HepG2 (cell line): Measurements from ENCODE around the gene DDRGK1. TPM values are rescaled to one million over a fixed set of nuclear protein-coding genes. Genes with fewer than 3 reads are reported as not detected.

ENCODE experiments used
- EZH2 ChIP-seq: conservative IDR thresholded peaks from 2 replicates; pipeline ENCODE4 v1.6.1; 2012; ENCODE audit warnings: mild to moderate bottlenecking, low read depth, low read length, moderate library complexity
- HHEX ChIP-seq: IDR thresholded peaks from 2 replicates; pipeline ENCODE4 v1.6.1; 2016; ENCODE audit warnings: control low read depth
- KAT2B ChIP-seq: fragments of 150-350 bp; IDR thresholded peaks from 2 replicates; pipeline ENCODE4 v1.6.1; 2014; ENCODE audit warnings: low read depth, low read length, borderline replicate concordance
- KLF11 ChIP-seq: IDR thresholded peaks from 2 replicates; pipeline ENCODE4 v1.6.1; 2016; ENCODE audit warnings: missing compliant biosample characterization
- REL ChIP-seq: sonication (generic); formaldehyde crosslinking; conservative IDR thresholded peaks from 2 replicates; pipeline ENCODE4 v1.8.0; 2022; ENCODE audit warnings: mild to moderate bottlenecking, missing genetic modification reagents, moderate library complexity
- ZNF605 ChIP-seq: sonication (generic); formaldehyde crosslinking; IDR thresholded peaks from 2 replicates; pipeline ENCODE4 v1.8.0; 2022; ENCODE audit warnings: mild to moderate bottlenecking, missing genetic modification reagents
- ZNF773 ChIP-seq: sonication (generic); formaldehyde crosslinking; IDR thresholded peaks from 2 replicates; pipeline ENCODE4 v1.4.0; 2020; ENCODE audit warnings: missing genetic modification reagents, borderline replicate concordance
- ZSCAN12 ChIP-seq: sonication (generic); formaldehyde crosslinking; IDR thresholded peaks from 2 replicates; pipeline ENCODE4 v1.9.0; 2021; ENCODE audit warnings: mild to moderate bottlenecking, missing genetic modification reagents
- polyA plus RNA-seq, 8 experiments: library from polyadenylated mRNA; depleted of rRNA in 3 of 8; stranded (reverse) in 7 of 8; unstranded in 1 of 8; fragments of >200 nt; fragmentation: Illumina TruSeq in 4 of 8; extraction: Trizol in 4 of 8; gene quantifications; 2 replicates each; pipeline versions ENCODE4 v1.2.1 to v1.2.3, GENCODE V29; 2011 to 2016; ENCODE audit warnings: low read depth in 4 of 8, missing spikeins in 1 of 8, mixed read lengths in 1 of 8; ENCODE audit not compliant: insufficient read depth in 1 of 8
- total RNA-seq, 5 experiments: library from RNA; depleted of rRNA; stranded (reverse); fragments of >200 nt; fragmentation: Illumina TruSeq; extraction: Trizol; gene quantifications; 2 replicates each; pipeline ENCODE4 v1.2.3, GENCODE V29; 2016; ENCODE audit warnings: low read depth in 1 of 5
- TF ChIP-seq, protein P1 (sequence below): sonication (generic); formaldehyde crosslinking; IDR thresholded peaks from 2 replicates; pipeline ENCODE4 v1.5.1; 2020; ENCODE audit warnings: mild to moderate bottlenecking, moderate library complexity, missing genetic modification reagents
- TF ChIP-seq, protein P2 (sequence below): IDR thresholded peaks from 2 replicates; pipeline ENCODE4 v1.6.1; 2016
- TF ChIP-seq, protein P3 (sequence below): sonication (generic); formaldehyde crosslinking; IDR thresholded peaks from 2 replicates; pipeline ENCODE4 v1.5.0; 2020; ENCODE audit warnings: missing genetic modification reagents, mild to moderate bottlenecking, borderline replicate concordance
- TF ChIP-seq, protein P4 (sequence below): sonication (generic); formaldehyde crosslinking; IDR thresholded peaks from 2 replicates; pipeline ENCODE4 v1.4.0; 2020; ENCODE audit warnings: missing genetic modification reagents, borderline replicate concordance
- TF ChIP-seq, protein P5 (sequence below): sonication (generic); formaldehyde crosslinking; IDR thresholded peaks from 2 replicates; pipeline ENCODE4 v1.8.0; 2022; ENCODE audit warnings: missing genetic modification reagents, mild to moderate bottlenecking, inconsistent platforms, borderline replicate concordance
- TF ChIP-seq, protein P6 (sequence below): sonication (generic); formaldehyde crosslinking; IDR thresholded peaks from 2 replicates; pipeline ENCODE4 v1.4.0; 2020; ENCODE audit warnings: mild to moderate bottlenecking, missing genetic modification reagents
- TF ChIP-seq, protein P7 (sequence below): sonication (generic); formaldehyde crosslinking; conservative IDR thresholded peaks from 2 replicates; pipeline ENCODE4 v1.8.0; 2022; ENCODE audit warnings: mild to moderate bottlenecking, moderate library complexity, missing genetic modification reagents
- TF ChIP-seq, protein P8 (sequence below): sonication (generic); formaldehyde crosslinking; IDR thresholded peaks from 2 replicates; pipeline ENCODE4 v1.8.0; 2022; ENCODE audit warnings: mild to moderate bottlenecking, missing genetic modification reagents

Gene DDRGK1
- total and polyA plus RNA-seq, 2 of the 13 experiments (the other 11 are each of a cell fraction or from before 2014, with no cell fraction given) = 96.7 to 149 TPM

DNA sequence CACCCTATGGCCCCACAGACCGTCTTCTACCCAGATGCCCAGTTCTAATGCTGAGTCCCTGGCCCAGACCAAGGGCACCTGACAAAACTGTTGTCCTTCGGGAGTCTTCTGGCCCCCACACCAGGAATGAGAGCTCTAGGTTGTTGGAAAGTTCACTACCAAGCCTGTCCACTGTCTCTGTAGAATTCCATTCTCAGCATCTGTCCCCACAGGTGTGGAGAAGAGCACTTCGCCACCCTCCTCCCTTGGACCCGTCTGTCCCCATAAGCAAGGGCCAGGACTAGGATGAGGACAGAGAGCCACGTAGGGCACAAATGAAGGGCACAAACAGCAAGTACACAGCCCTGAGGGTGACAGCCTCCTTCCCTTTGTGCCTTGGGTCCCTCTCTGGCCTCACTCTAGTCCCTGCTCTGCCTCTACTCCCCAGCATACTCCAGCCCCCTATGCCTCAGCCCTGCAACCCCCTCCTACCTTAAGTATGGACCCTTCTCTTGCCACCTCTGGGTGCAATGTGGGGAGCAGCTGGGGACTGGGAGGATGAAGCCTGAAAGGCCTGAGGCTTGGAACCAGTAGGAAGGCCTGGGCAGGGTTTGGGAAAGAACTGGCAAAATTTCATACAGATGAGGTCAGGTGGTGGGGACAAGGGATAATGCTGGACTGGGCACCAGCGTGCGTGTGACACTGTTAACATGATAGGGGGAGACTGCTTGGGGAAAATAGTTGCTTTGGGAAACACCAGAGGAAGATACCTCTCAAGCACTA lies 35.5 kb downstream of the DDRGK1 start (continued):
- TF ChIP-seq, protein P1, sequence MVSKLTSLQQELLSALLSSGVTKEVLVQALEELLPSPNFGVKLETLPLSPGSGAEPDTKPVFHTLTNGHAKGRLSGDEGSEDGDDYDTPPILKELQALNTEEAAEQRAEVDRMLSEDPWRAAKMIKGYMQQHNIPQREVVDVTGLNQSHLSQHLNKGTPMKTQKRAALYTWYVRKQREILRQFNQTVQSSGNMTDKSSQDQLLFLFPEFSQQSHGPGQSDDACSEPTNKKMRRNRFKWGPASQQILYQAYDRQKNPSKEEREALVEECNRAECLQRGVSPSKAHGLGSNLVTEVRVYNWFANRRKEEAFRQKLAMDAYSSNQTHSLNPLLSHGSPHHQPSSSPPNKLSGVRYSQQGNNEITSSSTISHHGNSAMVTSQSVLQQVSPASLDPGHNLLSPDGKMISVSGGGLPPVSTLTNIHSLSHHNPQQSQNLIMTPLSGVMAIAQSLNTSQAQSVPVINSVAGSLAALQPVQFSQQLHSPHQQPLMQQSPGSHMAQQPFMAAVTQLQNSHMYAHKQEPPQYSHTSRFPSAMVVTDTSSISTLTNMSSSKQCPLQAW (CRISPR knock-in tag) = peak; percentile 30; the same call in 1 of the 2 replicates
- TF ChIP-seq, protein P2, sequence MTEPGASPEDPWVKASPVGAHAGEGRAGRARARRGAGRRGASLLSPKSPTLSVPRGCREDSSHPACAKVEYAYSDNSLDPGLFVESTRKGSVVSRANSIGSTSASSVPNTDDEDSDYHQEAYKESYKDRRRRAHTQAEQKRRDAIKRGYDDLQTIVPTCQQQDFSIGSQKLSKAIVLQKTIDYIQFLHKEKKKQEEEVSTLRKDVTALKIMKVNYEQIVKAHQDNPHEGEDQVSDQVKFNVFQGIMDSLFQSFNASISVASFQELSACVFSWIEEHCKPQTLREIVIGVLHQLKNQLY (CRISPR knock-in tag) = no peak
- TF ChIP-seq ZNF605 (CRISPR knock-in tag) (peak; percentile 28; the same call in 1 of the 2 replicates), HHEX (CRISPR knock-in tag) (0 out of 2 replicates have a peak, but pooled peaks have one; percentile 31), ZSCAN12 (CRISPR knock-in tag) (no peak), KLF11 (CRISPR knock-in tag) (no peak), ZNF773 (CRISPR knock-in tag) (peak; percentile 66; the same call in 1 of the 2 replicates), REL (CRISPR knock-in tag) (0 out of 2 replicates have a peak, but pooled peaks have one; percentile 50), KAT2B (no peak), EZH2 (no peak)
- TF ChIP-seq, protein P3, sequence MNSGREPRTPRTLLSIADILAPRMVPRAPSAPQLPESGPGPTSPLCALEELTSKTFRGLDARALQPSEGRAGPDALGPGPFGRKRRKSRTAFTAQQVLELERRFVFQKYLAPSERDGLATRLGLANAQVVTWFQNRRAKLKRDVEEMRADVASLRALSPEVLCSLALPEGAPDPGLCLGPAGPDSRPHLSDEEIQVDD (CRISPR knock-in tag) = 0 out of 2 replicates have a peak, but pooled peaks have one; percentile 15
- TF ChIP-seq, protein P4, sequence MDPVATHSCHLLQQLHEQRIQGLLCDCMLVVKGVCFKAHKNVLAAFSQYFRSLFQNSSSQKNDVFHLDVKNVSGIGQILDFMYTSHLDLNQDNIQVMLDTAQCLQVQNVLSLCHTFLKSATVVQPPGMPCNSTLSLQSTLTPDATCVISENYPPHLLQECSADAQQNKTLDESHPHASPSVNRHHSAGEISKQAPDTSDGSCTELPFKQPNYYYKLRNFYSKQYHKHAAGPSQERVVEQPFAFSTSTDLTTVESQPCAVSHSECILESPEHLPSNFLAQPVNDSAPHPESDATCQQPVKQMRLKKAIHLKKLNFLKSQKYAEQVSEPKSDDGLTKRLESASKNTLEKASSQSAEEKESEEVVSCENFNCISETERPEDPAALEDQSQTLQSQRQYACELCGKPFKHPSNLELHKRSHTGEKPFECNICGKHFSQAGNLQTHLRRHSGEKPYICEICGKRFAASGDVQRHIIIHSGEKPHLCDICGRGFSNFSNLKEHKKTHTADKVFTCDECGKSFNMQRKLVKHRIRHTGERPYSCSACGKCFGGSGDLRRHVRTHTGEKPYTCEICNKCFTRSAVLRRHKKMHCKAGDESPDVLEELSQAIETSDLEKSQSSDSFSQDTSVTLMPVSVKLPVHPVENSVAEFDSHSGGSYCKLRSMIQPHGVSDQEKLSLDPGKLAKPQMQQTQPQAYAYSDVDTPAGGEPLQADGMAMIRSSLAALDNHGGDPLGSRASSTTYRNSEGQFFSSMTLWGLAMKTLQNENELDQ (CRISPR knock-in tag) = peak; percentile 13; the same call in 1 of the 2 replicates
- TF ChIP-seq, protein P5, sequence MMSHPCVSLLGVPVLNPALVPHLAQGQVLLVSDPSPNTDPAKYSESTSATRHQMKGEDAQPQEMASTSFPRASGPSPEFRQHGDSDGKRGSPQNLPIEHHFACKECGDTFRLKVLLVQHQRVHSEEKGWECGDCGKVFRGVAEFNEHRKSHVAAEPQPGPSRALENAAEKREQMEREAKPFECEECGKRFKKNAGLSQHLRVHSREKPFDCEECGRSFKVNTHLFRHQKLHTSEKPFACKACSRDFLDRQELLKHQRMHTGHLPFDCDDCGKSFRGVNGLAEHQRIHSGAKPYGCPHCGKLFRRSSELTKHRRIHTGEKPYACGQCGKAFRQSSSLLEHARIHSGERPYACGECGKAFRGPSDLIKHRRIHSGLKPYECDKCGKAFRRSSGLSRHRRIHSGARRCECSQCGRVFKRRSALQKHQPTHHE = peak; percentile 52; the same call in 1 of the 2 replicates
- TF ChIP-seq, protein P6, sequence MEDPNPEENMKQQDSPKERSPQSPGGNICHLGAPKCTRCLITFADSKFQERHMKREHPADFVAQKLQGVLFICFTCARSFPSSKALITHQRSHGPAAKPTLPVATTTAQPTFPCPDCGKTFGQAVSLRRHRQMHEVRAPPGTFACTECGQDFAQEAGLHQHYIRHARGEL (CRISPR knock-in tag) = 0 out of 2 replicates have a peak, but pooled peaks have one; percentile 63
- TF ChIP-seq, protein P7, sequence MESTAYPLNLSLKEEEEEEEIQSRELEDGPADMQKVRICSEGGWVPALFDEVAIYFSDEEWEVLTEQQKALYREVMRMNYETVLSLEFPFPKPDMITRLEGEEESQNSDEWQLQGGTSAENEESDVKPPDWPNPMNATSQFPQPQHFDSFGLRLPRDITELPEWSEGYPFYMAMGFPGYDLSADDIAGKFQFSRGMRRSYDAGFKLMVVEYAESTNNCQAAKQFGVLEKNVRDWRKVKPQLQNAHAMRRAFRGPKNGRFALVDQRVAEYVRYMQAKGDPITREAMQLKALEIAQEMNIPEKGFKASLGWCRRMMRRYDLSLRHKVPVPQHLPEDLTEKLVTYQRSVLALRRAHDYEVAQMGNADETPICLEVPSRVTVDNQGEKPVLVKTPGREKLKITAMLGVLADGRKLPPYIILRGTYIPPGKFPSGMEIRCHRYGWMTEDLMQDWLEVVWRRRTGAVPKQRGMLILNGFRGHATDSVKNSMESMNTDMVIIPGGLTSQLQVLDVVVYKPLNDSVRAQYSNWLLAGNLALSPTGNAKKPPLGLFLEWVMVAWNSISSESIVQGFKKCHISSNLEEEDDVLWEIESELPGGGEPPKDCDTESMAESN = no peak
- TF ChIP-seq, protein P8, sequence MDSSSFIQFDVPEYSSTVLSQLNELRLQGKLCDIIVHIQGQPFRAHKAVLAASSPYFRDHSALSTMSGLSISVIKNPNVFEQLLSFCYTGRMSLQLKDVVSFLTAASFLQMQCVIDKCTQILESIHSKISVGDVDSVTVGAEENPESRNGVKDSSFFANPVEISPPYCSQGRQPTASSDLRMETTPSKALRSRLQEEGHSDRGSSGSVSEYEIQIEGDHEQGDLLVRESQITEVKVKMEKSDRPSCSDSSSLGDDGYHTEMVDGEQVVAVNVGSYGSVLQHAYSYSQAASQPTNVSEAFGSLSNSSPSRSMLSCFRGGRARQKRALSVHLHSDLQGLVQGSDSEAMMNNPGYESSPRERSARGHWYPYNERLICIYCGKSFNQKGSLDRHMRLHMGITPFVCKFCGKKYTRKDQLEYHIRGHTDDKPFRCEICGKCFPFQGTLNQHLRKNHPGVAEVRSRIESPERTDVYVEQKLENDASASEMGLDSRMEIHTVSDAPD (CRISPR knock-in tag) = 0 out of 2 replicates have a peak, but pooled peaks have one; percentile 13
